Endothelial cell (in vitro differentiated cells): ENCODE measurements around the gene NTRK2. TPM values are rescaled to one million over a fixed set of nuclear protein-coding genes. Genes with fewer than 3 reads are reported as not detected.

Source experiments
- DNase-seq: peaks from one replicate; pipeline ENCODE4 v3.0.0; 2021; ENCODE audit warnings: low spot score
- H3K27ac Mint-ChIP-seq: one replicate; pipeline ENCODE4 v1.8.0; 2021; ENCODE audit warnings: mixed read lengths, inconsistent platforms; ENCODE audit not compliant: unreplicated experiment
- H3K27me3 Mint-ChIP-seq: one replicate; pipeline ENCODE4 v1.8.0; 2021; ENCODE audit warnings: mild to moderate bottlenecking, moderate library complexity, mixed read lengths, inconsistent platforms; ENCODE audit not compliant: unreplicated experiment
- H3K36me3 Mint-ChIP-seq: one replicate; pipeline ENCODE4 v1.8.0; 2021; ENCODE audit warnings: mild to moderate bottlenecking, low read depth, mixed read lengths, inconsistent platforms; ENCODE audit not compliant: unreplicated experiment
- H3K4me1 Mint-ChIP-seq: one replicate; pipeline ENCODE4 v1.8.0; 2021; ENCODE audit warnings: mild to moderate bottlenecking, mixed read lengths, inconsistent platforms; ENCODE audit not compliant: unreplicated experiment
- H3K4me3 Mint-ChIP-seq: one replicate; pipeline ENCODE4 v1.8.0; 2021; ENCODE audit warnings: mild to moderate bottlenecking, mixed read lengths, inconsistent platforms; ENCODE audit not compliant: unreplicated experiment
- H3K9me3 Mint-ChIP-seq: one replicate; pipeline ENCODE4 v1.8.0; 2021; ENCODE audit warnings: mixed read lengths, inconsistent platforms; ENCODE audit not compliant: unreplicated experiment
- CTCF ChIP-seq: fragments of 200-600 bp; sonication (generic); IDR thresholded peaks from one replicate; pipeline ENCODE4 v1.5.0; 2021; ENCODE audit warnings: antibody characterized with exemption; ENCODE audit not compliant: unreplicated experiment
- total RNA-seq: library from RNA; stranded (reverse); fragmentation: NEBNext Ultra II Directional; extraction: Animal tissue kit (Norgen Biotek cat#: 25700); gene quantifications from one replicate; pipeline ENCODE4 v1.2.1, GENCODE V29; 2021; ENCODE audit not compliant: unreplicated experiment

The NTRK2 gene
- total RNA-seq, 1 donor from 2014 or later, result not detected

DNA sequence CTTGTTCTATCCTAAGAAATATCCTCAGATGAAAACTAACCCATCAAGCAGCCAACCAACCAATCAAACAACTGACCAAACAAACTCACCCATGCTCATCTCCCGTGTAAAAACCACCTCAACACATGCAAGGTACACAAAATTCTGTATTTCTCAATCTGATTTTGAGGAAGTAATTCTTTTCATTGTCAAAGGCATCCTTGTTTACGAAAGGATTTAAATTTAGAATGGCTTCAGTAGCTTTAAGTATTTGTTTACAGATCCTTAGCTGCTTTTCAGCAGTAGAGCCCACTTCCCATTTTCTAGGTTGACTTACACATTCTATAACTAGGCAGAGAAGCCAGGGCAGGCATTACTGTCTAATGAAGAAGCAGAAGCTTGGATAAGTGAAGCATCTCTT, 78.6 kb downstream of the NTRK2 start:
- H3K9me3 Mint-ChIP-seq, result no peaks in the 10 kb centered on the region

GRCh38 chr9:84750152-84750865, 80.8 kb downstream of the NTRK2 start:
- Mint-ChIP-seq H3K36me3 (no peaks in the 10 kb centered on the region), H3K9me3 (no peaks in the 10 kb centered on the region), H3K27me3 (no peaks in the 10 kb centered on the region), H3K27ac (no peak overlapping the region), H3K4me1 (no peaks in the 10 kb centered on the region), H3K4me3 (no peak overlapping the region)
- no peak for DNase-seq
- no peak for TF ChIP-seq CTCF

More for the DNA sequence above, 78.6 kb downstream of the NTRK2 start:
- no peak for TF ChIP-seq CTCF
- H3K4me3 Mint-ChIP-seq, result no peak overlapping the region
- no peak for DNase-seq
- H3K4me1 Mint-ChIP-seq, result no peaks in the 10 kb centered on the region
- no peaks in the 10 kb centered on the region for H3K27me3 Mint-ChIP-seq
- H3K36me3 Mint-ChIP-seq, result no peaks in the 10 kb centered on the region
- H3K27ac Mint-ChIP-seq, result no peak overlapping the region

DNA sequence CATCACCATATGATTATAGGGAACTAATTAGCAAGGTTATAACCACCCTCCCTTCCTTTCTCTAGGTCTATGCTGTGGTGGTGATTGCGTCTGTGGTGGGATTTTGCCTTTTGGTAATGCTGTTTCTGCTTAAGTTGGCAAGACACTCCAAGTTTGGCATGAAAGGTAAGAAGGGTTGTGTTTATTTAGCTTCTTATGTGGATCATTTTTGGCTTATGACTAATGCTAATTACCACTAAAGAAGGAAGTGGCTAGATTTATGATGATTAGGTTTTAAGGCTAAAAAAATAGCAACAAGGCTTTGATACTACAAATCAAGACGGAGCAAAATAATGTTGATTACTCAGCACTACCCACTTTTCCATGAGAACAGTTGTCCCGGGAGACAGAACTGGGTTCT, 82.4 kb downstream of the NTRK2 start:
- DNase-seq, result no peak
- Mint-ChIP-seq H3K27me3 (no peaks in the 10 kb centered on the region), H3K4me1 (no peaks in the 10 kb centered on the region), H3K4me3 (no peak overlapping the region), H3K27ac (no peak overlapping the region), H3K9me3 (no peaks in the 10 kb centered on the region), H3K36me3 (no peaks in the 10 kb centered on the region)
- no peak for TF ChIP-seq CTCF

- H3K4me3 Mint-ChIP-seq, result no peak overlapping the region
- no peaks in the 10 kb centered on the region for H3K4me1 Mint-ChIP-seq
- no peaks in the 10 kb centered on the region for H3K9me3 Mint-ChIP-seq
- no peak for DNase-seq
- no peak overlapping the region for H3K27ac Mint-ChIP-seq
- no peak for TF ChIP-seq CTCF
- no peaks in the 10 kb centered on the region for H3K27me3 Mint-ChIP-seq
- H3K36me3 Mint-ChIP-seq, result no peaks in the 10 kb centered on the region
Observed at GRCh38 chr9:84754461-84754860, 84.9 kb downstream of the NTRK2 start.

GRCh38 chr9:84754881-84755280, 85.4 kb downstream of the NTRK2 start:
- Mint-ChIP-seq H3K9me3 (no peaks in the 10 kb centered on the region), H3K4me3 (no peak overlapping the region), H3K27me3 (no peaks in the 10 kb centered on the region), H3K4me1 (no peaks in the 10 kb centered on the region), H3K27ac (no peak overlapping the region), H3K36me3 (no peaks in the 10 kb centered on the region)
- DNase-seq, result no peak
- TF ChIP-seq CTCF, result no peak
